HG02840 (cell line): ENCODE data around the gene PDZD2.
"Not testable (repeated sequence)": the region's sequence is repeated elsewhere in the genome, so short reads cannot be mapped to it uniquely, and the experiment has no call there.

Source experiments
- ATAC-seq: cut with Tn5 transposase; IDR thresholded peaks from one replicate; pipeline ENCODE4 v1.9.1; 2021; ENCODE audit warnings: mild to moderate bottlenecking, moderate library complexity, moderate number of reproducible peaks; ENCODE audit not compliant: unreplicated experiment, low FRiP score

The PDZD2 gene

GRCh38 chr5:31730139-31730538 is 91.2 kb downstream of the PDZD2 start:
- no peak for ATAC-seq

- ATAC-seq = no peak
Observed at GRCh38 chr5:31731016-31731415, 92.1 kb downstream of the PDZD2 start.

- no peak for ATAC-seq
Observed at GRCh38 chr5:31731710-31732301, 92.9 kb downstream of the PDZD2 start.

DNA sequence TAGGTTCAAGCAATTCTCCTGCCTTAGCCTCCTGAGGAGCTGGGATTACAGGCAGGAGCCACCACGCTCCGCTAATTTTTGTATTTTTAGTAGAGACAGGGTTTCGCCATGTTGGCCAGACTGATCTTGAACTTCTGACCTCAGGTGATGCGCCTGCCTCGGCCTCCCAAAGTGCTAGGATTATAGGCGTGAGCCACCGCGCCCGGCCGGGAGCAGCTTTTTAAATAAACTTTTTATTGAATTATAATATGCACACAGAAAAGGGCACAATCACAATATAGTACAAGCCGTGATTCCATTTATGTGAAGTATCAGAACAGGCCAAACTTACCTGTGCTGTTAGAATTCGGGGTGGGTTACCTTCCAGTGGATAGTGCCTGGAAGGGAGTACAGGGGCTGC is 93.9 kb downstream of the PDZD2 start:
- not testable (repeated sequence) for ATAC-seq

DNA sequence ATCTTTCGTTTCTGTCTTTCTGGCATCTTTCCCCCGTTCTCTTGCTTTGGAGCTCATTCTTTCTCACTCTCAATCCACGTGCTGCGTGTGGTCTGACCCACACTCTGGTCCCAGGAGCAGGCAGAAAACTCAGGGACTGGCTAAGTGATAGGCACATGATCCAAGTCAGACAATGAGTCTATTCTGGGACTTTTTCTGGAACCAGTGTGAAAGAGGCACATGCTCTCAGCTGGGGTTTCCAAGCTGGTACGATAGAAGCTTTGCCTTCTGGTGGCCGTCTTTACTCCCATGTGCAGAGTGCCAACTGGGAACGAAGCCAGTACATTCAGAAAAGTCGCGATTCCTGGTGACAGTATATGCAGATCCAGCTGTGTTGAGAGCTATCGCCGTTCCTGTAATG is 94.4 kb downstream of the PDZD2 start:
- no peak for ATAC-seq

GRCh38 chr5:31736127-31736526 is 97.2 kb downstream of the PDZD2 start:
- no peak for ATAC-seq

GRCh38 chr5:31738199-31738598 is 99.3 kb downstream of the PDZD2 start:
- no peak for ATAC-seq

DNA sequence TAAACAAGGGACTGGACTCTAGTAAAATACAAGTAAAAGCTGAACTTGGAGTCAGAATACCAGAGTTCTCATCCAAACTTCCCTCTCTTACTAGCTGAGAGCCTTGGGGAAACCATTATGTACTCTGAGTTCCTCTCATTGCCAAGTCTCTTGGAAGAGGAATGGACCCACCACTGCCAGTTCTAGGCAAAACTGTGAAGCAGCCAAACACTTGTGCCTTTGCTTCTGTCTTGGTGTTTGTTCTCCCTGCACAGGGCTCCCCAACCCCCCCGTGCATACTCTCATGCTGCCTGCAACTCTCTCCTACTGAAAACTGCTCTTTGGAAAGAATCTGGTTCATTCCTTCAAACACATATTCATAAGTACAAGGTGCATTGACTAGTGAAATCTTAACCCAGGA is 102.6 kb downstream of the PDZD2 start:
- no peak for ATAC-seq

GRCh38 chr5:31743678-31744077 is 104.7 kb downstream of the PDZD2 start:
- ATAC-seq = no peak

- no peak for ATAC-seq
Observed at GRCh38 chr5:31748458-31749172, 109.7 kb downstream of the PDZD2 start.

- no peak for ATAC-seq
Observed at GRCh38 chr5:31750215-31750614, 111.3 kb downstream of the PDZD2 start.

DNA sequence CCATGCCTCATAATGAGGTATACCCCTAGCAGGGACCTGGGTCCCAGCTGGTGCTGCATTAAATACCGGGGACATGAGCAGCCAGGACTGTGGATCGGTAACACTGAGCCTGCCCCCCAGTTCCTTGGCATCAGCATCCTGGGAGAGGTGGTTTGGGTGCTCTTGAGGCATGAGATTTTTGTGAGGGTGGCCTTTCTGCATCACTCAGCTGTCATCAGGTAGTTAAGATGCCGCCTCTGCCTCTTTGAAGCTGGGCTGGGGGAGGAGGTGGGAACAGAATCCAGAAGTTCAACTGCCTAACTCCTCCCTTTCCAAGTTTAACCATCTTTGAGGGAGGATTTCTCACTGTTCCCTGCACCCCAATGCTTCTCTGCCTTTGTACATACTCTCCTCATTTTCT is 112.7 kb downstream of the PDZD2 start:
- ATAC-seq = no peak

- ATAC-seq = no peak
Observed at GRCh38 chr5:31753700-31754357, 114.9 kb downstream of the PDZD2 start.

DNA sequence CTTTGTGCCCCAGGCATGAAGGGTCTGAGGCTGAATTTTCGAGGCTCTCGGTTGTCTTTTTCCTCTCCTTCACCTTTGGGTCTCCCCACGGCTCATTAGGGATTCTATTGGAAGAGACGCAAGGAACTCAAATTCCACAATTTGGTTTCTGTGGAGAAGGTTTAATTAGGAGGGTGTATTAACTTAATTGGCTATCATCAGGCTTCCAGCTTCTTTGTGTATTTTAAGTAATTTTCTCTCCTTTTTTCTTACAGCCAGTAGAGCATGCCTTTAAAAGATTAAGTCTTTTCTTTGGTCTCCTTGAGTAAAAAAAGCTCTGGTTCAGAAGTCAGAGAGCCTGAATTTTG is 115.4 kb downstream of the PDZD2 start:
- ATAC-seq = no peak

- ATAC-seq = no peak
Observed at GRCh38 chr5:31754741-31755675, 116.1 kb downstream of the PDZD2 start.

DNA sequence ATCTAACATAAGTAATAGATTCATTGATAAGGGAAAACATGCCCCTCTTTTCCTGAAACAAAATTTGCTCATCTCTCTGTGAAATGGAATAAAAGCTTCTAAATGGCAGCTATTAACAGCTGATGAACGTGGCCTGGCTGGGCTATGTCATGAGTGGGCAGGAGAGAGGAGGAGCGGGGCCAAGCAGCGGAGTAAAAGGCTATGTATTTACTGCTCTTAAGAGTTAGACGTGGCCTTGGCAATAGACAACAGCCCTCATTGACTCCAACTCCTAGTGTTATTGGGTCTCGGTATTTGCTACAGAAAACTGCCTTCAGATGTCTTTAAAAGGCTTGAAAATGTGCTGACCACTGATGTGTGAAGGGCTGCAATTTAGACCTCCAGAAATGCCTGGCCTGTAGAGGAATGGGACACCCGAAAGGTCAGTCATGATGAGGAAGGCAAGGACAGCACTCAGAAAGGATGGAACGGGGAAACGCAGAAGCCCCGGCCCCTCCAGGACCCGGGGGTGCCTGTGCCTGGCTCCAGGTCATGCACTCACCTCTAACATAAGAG is 116.8 kb downstream of the PDZD2 start:
- no peak for ATAC-seq

DNA sequence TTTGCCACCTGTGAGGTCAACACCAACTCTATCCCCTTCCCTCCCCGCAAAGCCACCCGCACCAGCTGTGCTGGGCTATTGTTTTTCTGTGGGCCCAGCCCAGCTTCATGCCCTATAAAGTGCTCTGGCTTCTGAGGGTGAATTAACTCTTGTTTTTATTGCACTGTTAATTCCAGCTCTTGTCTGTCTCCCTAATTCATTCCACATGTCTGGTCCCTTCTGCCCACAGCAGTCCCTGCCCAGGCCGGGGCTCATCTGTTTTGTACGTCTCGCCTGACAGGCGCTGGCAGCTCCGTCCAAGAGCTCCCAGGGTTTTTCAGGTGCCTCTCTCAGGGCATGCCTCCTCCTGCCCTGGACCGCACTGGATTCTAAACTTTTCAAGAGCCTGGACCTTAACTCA is 118.9 kb downstream of the PDZD2 start:
- no peak for ATAC-seq

- ATAC-seq = no peak
Observed at GRCh38 chr5:31758803-31759425, 120.0 kb downstream of the PDZD2 start.

DNA sequence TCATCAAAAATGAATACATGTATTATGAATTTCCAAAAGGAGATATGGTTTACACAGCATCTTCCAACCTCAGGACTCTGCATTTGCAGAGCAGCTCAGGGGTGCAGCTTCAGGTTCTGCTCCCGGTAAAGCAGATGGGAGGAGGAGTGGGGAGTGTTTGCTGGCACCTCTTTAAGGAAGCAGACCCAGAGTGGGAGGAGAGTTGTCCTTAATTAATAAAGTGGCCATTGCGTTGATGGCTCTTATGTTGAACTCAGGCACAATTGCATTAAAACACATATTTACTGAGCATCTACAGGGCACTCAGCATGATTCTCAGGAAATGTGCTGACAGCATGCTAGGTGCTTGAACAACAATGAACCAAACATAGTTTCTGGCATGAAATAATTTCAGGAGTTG is 121.0 kb downstream of the PDZD2 start:
- no peak for ATAC-seq

GRCh38 chr5:31761877-31762276 is 122.9 kb downstream of the PDZD2 start:
- no peak for ATAC-seq
